K562 treated with DMSO at 1 percent for 12 hours (cell line): Measurements from ENCODE around the gene WDR75. TPM values are rescaled to one million over a fixed set of nuclear protein-coding genes. Genes with fewer than 3 reads are reported as not detected.

Experiments
- total RNA-seq: library from RNA; unstranded; fragments of 300-600 nt; gene quantifications from 2 replicates; pipeline ENCODE4 v1.2.3, GENCODE V29; 2022; ENCODE audit not compliant: insufficient read depth

Gene WDR75
- 10.4 and 22.6 TPM in 2 replicates for total RNA-seq

DNA sequence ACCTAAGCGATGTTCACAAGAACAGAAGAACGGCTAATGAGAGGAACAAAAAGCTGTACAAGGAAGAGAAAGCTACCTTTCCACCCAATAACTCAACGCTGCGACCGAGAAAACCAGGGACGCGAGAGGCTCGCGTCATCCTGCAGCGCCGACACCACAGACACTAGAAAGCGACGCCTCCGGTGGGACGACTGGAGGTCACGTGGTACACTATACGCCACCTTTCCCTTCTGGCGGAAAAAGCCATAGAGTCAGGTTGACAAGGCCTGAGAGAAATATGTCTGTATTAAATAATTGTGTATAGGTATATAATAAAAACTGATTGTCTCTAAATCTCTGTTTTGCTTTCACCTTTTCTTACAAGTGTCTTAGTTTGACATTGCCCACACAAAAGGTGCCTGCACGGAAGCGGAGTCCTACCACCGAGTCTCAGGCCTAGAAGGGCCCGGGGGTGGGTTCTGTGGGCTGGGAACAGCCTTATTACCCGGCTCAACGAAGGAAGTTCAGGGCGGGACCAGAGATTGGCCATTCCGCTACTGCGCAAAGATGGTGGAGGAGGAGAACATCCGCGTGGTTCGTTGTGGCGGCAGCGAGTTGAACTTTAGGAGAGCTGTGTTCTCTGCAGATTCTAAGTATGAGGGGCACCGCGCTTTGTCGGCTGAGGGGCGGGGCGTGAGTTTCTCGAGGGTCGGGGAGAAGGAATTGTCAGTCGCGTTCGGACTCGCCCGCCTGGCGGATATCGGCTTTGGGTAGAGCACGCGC is at the start of gene WDR75:
Gene WDR75 (plus strand): TSS at position 528 of the 762 bp plus-strand sequence. CDS start 19 bp downstream, at position 547.

Other genes starting within 250 kb of the WDR75 start
- 5.8 and 17.5 TPM in 2 replicates for gene SLC40A1, start 139.3 kb downstream of the WDR75 start, total RNA-seq
- gene ASNSD1, start 220.0 kb downstream of the WDR75 start, total RNA-seq, result 12.5 and 31.4 TPM in 2 replicates
- gene ANKAR, start 233.2 kb downstream of the WDR75 start, total RNA-seq, result 0.34 and 0.69 TPM in 2 replicates